ENCODE measurements around the gene IFT20. TPM values are rescaled to one million over a fixed set of nuclear protein-coding genes. Genes with fewer than 3 reads are reported as not detected.

Gene IFT20
- total RNA-seq, 2 donors from 2014 or later, result 15.6 to 19.6 TPM

DNA sequence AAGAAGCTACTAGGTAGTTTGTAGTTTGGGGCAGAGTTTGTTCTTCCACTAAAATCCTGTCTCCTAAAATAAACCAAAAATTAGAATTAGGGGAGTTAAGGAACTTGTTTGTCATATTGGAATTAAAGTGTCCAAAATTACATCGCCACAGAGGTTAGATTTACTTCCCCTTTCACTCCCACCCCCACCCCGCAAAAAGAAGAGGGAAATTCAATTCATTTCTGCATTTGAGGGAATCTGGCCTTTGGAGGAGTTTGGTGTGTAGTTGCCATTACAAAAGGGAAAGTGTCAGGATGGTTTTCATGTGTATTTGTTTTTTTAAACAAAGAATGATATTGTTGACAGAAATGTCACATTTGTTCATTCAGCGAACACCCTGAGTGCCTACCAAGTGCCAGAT, 10.5 kb downstream of the IFT20 start:
- TF ChIP-seq, protein P1, sequence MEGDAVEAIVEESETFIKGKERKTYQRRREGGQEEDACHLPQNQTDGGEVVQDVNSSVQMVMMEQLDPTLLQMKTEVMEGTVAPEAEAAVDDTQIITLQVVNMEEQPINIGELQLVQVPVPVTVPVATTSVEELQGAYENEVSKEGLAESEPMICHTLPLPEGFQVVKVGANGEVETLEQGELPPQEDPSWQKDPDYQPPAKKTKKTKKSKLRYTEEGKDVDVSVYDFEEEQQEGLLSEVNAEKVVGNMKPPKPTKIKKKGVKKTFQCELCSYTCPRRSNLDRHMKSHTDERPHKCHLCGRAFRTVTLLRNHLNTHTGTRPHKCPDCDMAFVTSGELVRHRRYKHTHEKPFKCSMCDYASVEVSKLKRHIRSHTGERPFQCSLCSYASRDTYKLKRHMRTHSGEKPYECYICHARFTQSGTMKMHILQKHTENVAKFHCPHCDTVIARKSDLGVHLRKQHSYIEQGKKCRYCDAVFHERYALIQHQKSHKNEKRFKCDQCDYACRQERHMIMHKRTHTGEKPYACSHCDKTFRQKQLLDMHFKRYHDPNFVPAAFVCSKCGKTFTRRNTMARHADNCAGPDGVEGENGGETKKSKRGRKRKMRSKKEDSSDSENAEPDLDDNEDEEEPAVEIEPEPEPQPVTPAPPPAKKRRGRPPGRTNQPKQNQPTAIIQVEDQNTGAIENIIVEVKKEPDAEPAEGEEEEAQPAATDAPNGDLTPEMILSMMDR (IDR thresholded peaks at IDR 0.05), result no peak
- Histone ChIP-seq H3K36me3 (peaks cover 28% of the 10 kb centered on the region), H3K27ac (no peak overlapping the region), H3K4me3 (no peak overlapping the region), H3K9me3 (no peaks in the 10 kb centered on the region), H3K4me1 (peaks cover 0 to 4% of the 10 kb centered on the region in 2 donors), H3K27me3 (no peaks in the 10 kb centered on the region)
- no peak for DNase-seq (ENCODE audit: low spot score)

DNA sequence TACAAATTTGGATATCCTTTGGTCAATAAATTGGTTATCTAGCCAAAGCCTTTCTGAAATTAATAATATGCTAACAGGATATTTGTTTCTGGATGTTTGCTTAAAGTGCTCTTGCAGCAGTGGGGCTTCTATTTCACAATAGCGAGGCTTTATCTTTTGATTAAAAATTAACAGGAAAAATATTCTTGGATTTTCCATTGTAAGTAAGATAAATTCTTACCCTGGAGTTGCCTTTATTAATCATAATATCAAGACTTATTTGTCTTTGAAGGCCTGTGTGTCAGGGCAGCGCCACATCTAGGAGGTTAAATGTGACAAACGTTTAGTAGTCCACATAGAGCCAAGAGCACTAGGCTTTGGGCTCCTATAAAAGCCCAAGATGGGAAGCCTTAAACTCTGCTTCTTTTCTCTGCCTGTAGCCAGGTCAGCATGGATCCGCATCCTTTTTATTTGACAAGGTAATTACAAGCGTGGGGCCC, 11.0 kb downstream of the IFT20 start:
- TF ChIP-seq, protein P1 (IDR thresholded peaks at IDR 0.05), result no peak
- no peak for DNase-seq (ENCODE audit: low spot score)
- Histone ChIP-seq H3K9me3 (no peaks in the 10 kb centered on the region), H3K4me1 (peaks cover 0 to 9% of the 10 kb centered on the region in 2 donors), H3K4me3 (no peak overlapping the region), H3K36me3 (peaks cover 24% of the 10 kb centered on the region), H3K27ac (no peak overlapping the region), H3K27me3 (no peaks in the 10 kb centered on the region)

DNA sequence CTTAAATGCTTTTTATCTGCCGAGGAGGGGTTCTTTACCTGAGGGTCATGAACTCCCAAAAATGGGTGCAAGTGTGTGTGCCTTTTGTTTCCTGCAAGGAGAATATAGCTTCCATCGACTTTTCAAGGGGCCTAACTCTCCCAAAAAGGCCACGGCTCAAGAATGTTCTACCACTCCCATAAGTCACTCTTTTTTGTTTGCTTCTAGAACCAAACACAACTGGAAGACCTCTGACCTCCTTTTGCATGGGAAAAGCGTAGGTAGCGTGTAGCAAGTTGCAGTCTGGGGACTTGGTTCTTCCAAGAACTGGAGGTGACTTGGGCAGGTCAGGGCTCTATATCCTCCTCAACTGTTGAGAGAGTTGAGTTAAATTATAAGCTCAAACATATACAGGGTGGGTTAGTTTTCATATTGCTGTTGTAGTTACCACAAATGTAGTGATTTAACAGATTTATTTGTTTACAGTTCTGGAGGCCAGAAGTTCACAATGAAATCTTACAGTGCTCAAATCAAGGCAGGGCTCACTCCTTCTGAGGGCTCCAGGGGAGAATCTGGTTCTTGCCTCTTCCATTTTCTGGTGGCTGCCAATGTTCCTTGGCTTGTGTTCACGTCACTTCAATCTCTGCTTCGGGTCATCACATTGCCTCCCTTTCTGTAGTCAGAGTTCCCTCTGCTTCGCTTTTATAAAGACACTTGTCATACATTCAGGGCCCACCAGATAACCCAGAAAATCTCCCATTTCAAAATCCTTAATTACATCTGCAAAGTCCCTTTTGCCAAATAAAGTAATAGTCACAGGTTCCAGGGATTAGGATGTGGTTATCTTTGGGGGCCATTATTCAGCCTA, 14.8 kb downstream of the IFT20 start:
- H3K27me3 ChIP-seq, result no peaks in the 10 kb centered on the region
- DNase-seq (ENCODE audit: low spot score), result no peak
- H3K36me3 ChIP-seq, result no peaks in the 10 kb centered on the region
- H3K27ac ChIP-seq, result no peak overlapping the region
- peaks cover 0 to 18% of the 10 kb centered on the region in 2 donors for H3K4me1 ChIP-seq
- H3K9me3 ChIP-seq, result no peaks in the 10 kb centered on the region
- H3K4me3 ChIP-seq, result no peak overlapping the region
- TF ChIP-seq, protein P1 (IDR thresholded peaks at IDR 0.05), result no peak

DNA sequence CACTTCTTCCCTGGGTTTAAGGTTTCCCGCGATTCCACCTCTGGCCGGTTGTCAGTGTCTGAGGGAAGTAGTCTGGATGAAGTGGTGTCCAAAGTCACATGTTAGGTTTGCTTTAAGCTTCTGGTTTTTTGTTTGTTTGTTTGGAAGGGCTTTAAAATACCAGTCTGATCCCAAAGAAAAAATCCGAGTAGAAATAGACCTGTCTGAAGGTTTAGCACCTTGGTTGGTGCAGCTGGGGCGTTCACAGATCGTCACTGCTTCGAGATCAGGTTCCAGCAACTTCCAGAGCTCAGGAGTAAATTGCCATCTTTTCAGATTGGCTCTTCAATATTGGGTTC, 15.7 kb downstream of the IFT20 start:
- H3K27ac ChIP-seq, result peak overlapping the region; percentile 47 to 52
- no peaks in the 10 kb centered on the region for H3K27me3 ChIP-seq
- TF ChIP-seq, protein P1 (IDR thresholded peaks at IDR 0.05), result no peak
- no peaks in the 10 kb centered on the region for H3K36me3 ChIP-seq
- DNase-seq (ENCODE audit: low spot score), result no peak
- peaks cover 0 to 18% of the 10 kb centered on the region in 2 donors for H3K4me1 ChIP-seq
- H3K4me3 ChIP-seq, result peak overlapping the region; percentile 55 to 64
- no peaks in the 10 kb centered on the region for H3K9me3 ChIP-seq

DNA sequence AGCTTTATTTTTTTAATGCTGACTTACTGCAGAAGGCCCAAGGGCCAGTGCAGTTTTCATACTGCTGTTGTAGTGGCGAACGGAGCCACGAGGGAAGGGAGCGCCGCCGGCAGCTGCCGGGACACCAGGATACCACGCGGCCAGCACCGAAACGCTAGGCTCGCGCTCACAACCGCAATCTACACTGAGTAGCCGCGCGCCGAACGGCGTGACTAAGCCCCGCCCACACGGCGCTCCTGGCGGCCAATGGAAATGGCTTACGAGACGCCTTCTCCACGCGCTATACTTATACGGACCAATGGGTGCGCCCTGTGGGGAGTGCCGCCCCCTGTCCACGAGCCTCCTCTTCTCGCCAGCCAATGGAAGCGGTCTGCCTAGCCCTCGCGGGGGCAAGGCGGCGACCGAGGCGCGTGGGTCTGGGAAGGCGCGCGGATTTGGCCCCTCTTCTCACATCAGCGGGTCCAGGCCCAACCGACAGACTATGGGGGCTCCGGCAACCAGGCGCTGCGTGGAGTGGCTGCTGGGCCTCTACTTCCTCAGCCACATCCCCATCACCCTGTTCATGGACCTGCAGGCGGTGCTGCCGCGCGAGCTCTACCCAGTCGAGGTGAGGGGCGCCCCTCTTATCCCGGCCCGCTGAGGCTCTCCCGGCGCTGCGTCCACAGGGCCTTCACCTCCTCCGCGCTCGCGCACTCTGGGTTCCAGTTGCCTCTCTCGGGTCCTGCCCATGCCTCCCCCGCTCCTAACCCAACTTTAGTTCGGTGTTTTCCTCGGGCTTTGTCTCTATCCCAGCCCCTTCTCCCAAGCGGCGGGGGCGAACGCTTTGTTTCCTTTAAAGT, 16.3 kb downstream of the IFT20 start, which contains the start of gene TMEM97:
TMEM97 (plus strand) TSS at position 442 of the 839 bp plus-strand sequence; CDS start at position 482, 40 bp downstream.
- H3K27ac ChIP-seq, result peak within 1 kb of the TSS; percentile 47 to 52
- H3K4me1 ChIP-seq, result peaks cover 0 to 18% of the 10 kb centered on the region in 2 donors
- H3K27me3 ChIP-seq, result no peaks in the 10 kb centered on the region
- TF ChIP-seq, protein P1 (IDR thresholded peaks at IDR 0.05), result no peak
- H3K4me3 ChIP-seq, result peak within 1 kb of the TSS; percentile 55 to 64
- H3K36me3 ChIP-seq, result no peaks in the 10 kb centered on the region
- DNase-seq (ENCODE audit: low spot score), result peak; percentile 98
- no peaks in the 10 kb centered on the region for H3K9me3 ChIP-seq

Measured in right atrium auricular region (tissue), 2 donors.